Measurements from ENCODE around the gene MTA1.

- TF ChIP-seq CTCF (conservative IDR thresholded peaks at IDR 0.05; ENCODE audit: low read length) (no peak), EZH2phosphoT487 (IDR thresholded peaks at IDR 0.05; ENCODE audit: borderline replicate concordance, low read depth, low read length) (no peak)
Observed at GRCh38 chr14:105421723-105422615, 2.3 kb downstream of the MTA1 start.

All from OCI-LY7 (cell line).